Measurements from ENCODE around the gene TRA2A. TPM values are rescaled to one million over a fixed set of nuclear protein-coding genes. Genes with fewer than 3 reads are reported as not detected.

Gene TRA2A
- total and polyA plus RNA-seq, 2 donors (not counting 3 experiments of a cell fraction or from before 2014, with no cell fraction given): 55.1 to 112 TPM

DNA sequence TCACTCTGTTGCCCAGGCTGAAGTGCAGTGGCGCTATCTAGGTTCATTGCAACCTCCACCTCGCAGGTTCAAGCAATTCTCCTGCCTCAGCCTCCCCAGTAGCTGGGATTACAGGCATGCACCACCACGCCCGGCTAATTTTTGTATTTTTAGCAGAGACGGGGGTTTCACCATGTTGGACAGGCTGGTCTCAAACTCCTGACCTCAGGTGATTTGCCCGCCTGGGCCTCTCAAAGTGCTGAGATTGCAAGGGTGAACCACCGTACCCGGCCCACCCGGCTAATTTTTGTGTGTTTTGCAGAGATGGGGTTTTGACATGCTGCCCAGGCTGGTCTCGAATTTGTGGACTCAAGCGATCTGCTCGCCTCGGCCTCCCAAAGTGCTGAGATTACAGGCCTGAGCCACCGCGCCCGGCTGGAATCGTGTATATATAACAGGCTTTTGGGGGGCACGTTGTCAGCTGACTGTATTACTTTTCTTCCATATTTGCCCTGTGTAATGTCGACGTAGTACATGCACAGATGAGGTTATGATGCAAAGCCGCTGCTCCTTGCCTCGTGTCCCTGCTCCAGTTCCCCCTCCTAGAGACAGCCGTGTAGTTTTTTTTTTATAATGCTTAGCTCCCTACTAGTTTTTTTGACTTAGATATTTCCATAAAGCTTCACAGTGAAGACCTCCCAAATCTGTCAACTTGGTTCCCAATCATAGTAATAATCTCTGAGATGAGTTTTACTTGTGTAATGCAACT is 883 bp upstream of the TRA2A start:
- Histone ChIP-seq H3K27me3 (ENCODE audit: control insufficient read depth in 2 of 2, insufficient read depth in 2 of 2, low read length in 2 of 2) (no peaks in the 10 kb centered on the region), H3K4me3 (replicated peaks in 1 of 3; ENCODE audit: insufficient read depth in 1 of 3, low read depth in 1 of 3, low read length in 3 of 3) (no peak overlapping the region), H3K9ac (replicated peaks; ENCODE audit: extremely low read depth, insufficient read depth, low read length) (peak overlapping the region; percentile 100), H3K79me2 (ENCODE audit: control insufficient read depth, insufficient read depth, low read length) (peaks cover 41% of the 10 kb centered on the region), H4K20me1 (replicated peaks; ENCODE audit: control insufficient read depth, extremely low read depth, insufficient read depth, low read length) (peaks cover 15% of the 10 kb centered on the region), H2AFZ (ENCODE audit: low read depth, low read length) (peak overlapping the region; percentile 93), H3K27ac (ENCODE audit: insufficient read depth, low read depth, low read length) (no peak overlapping the region), H3K9me1 (replicated peaks; ENCODE audit: control insufficient read depth, extremely low read depth, insufficient read depth, low read length) (no peaks in the 10 kb centered on the region), H3K36me3 (ENCODE audit: control insufficient read depth in 2 of 2, extremely low read depth in 1 of 2, insufficient read depth in 2 of 2, low read length in 2 of 2) (no peaks in the 10 kb centered on the region), H3K9me3 (replicated peaks; ENCODE audit: control insufficient read depth, insufficient read depth, low read length) (no peaks in the 10 kb centered on the region), H3K4me1 (ENCODE audit: control insufficient read depth, extremely low read depth, insufficient read depth, low read length) (peaks cover 24% of the 10 kb centered on the region), H3K4me2 (ENCODE audit: insufficient read depth, low read length) (no peak overlapping the region)
- dilution Hi-C loops (cut with MboI; ENCODE audit: extremely low pct_ligation_motif_present, low sequenced_read_pairs) (no loop called here), intact Hi-C loops (cut with micrococcal nuclease) (loop anchor here (1.0 to 5.0 kb wide), 2 partner anchors 100 to 259 kb away; no protein-coding TSS in a partner anchor)
- no TSS peak for BruUV-seq (replicated peaks)
- DNase-seq (ENCODE audit: low read depth, low spot score) (no peak), FAIRE-seq (no peak)
- TF ChIP-seq FOS (IDR thresholded peaks at IDR 0.05; ENCODE audit: borderline replicate concordance, insufficient read depth, low read length): no peak
- POLR2A ChIA-PET: interaction anchor here (0.6 kb wide), 1 partner anchor 682 kb away, joined by 5 read pairs; no protein-coding TSS in a partner anchor
- CTCF ChIA-PET: interaction anchor here (1.0 to 1.4 kb wide), 3 partner anchors 12 to 260 kb away, joined by 3 to 6 read pairs (median 3); no protein-coding TSS in a partner anchor

DNA sequence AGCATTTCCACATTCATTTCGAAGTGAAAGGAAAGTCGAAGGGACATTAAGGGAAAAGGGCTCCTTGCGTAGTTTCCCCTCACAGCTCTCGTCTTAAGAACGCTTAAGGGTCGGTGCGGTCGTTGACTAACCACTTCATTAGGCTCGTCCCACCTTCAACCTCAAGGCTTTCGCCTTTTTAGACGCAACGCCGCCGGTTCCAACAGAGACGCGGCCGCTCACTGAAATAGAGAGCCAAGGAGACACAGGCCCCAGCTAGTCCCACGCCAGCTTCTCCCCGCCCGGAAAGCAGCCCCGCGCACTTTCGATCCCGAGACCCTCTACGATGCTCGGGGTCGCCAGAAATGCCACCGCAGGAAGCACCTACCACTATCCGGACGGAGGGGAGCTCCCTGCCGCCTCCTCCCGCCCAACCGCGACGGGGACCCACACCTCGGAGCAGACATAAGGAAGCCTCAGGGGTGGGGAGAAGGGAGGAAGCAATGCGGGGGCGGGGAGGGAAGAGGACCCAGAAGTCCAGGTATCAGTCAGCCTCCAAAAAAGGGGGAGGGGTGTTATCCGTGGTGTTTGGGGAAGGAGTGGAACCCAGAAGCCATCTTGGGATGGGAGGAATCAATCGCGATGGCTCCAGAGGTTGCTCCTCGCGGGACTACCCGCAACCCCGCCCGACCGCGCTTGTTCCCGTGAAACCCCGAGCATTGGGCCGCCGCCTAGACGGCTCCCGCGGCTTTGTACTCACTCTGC is 559 bp downstream of the TRA2A start:
- no peak for TF ChIP-seq MYC (IDR thresholded peaks at IDR 0.05; ENCODE audit: low read depth, low read length)
- TF ChIP-seq, protein P1, sequence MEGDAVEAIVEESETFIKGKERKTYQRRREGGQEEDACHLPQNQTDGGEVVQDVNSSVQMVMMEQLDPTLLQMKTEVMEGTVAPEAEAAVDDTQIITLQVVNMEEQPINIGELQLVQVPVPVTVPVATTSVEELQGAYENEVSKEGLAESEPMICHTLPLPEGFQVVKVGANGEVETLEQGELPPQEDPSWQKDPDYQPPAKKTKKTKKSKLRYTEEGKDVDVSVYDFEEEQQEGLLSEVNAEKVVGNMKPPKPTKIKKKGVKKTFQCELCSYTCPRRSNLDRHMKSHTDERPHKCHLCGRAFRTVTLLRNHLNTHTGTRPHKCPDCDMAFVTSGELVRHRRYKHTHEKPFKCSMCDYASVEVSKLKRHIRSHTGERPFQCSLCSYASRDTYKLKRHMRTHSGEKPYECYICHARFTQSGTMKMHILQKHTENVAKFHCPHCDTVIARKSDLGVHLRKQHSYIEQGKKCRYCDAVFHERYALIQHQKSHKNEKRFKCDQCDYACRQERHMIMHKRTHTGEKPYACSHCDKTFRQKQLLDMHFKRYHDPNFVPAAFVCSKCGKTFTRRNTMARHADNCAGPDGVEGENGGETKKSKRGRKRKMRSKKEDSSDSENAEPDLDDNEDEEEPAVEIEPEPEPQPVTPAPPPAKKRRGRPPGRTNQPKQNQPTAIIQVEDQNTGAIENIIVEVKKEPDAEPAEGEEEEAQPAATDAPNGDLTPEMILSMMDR (IDR thresholded peaks at IDR 0.05; ENCODE audit: extremely low read depth in 1 of 2, insufficient read depth in 1 of 2, low read depth in 1 of 2, low read length in 2 of 2): peak in 1 of 2 donors; percentile 9
- Histone ChIP-seq H3K27ac (ENCODE audit: insufficient read depth, low read depth, low read length) (peak overlapping the region; percentile 100), H2AFZ (ENCODE audit: low read depth, low read length) (peak overlapping the region; percentile 63), H3K4me2 (ENCODE audit: insufficient read depth, low read length) (peak overlapping the region; percentile 96), H3K36me3 (ENCODE audit: control insufficient read depth in 2 of 2, extremely low read depth in 1 of 2, insufficient read depth in 2 of 2, low read length in 2 of 2) (no peaks in the 10 kb centered on the region), H3K4me1 (ENCODE audit: control insufficient read depth, extremely low read depth, insufficient read depth, low read length) (peaks cover 37% of the 10 kb centered on the region), H3K9me3 (replicated peaks; ENCODE audit: control insufficient read depth, insufficient read depth, low read length) (no peaks in the 10 kb centered on the region), H4K20me1 (replicated peaks; ENCODE audit: control insufficient read depth, extremely low read depth, insufficient read depth, low read length) (peaks cover 26% of the 10 kb centered on the region), H3K4me3 (replicated peaks in 1 of 3; ENCODE audit: insufficient read depth in 1 of 3, low read depth in 1 of 3, low read length in 3 of 3) (peak overlapping the region; percentile 83 to 99 (median 88)), H3K27me3 (ENCODE audit: control insufficient read depth in 2 of 2, insufficient read depth in 2 of 2, low read length in 2 of 2) (no peaks in the 10 kb centered on the region), H3K9ac (replicated peaks; ENCODE audit: extremely low read depth, insufficient read depth, low read length) (peak overlapping the region; percentile 100), H3K9me1 (replicated peaks; ENCODE audit: control insufficient read depth, extremely low read depth, insufficient read depth, low read length) (no peaks in the 10 kb centered on the region), H3K79me2 (ENCODE audit: control insufficient read depth, insufficient read depth, low read length) (peaks cover 56% of the 10 kb centered on the region)
- ChIA-PET POLR2A (interaction anchor here (0.6 kb wide), 1 partner anchor 1175 kb away, joined by 4 read pairs; no protein-coding TSS in a partner anchor), CTCF (interaction anchor here (1.3 to 3.3 kb wide), 5 partner anchors 9 to 258 kb away, joined by 4 to 16 read pairs (median 5); no protein-coding TSS in a partner anchor)
- DNase-seq (ENCODE audit: low read depth, low spot score) (peak; percentile 54), FAIRE-seq (peak; percentile 24)
- intact Hi-C loops (cut with micrococcal nuclease) (loop anchor here (1.0 to 5.0 kb wide), 2 partner anchors 61 to 99 kb away; partner anchors contain the start of gene IGF2BP3), dilution Hi-C loops (cut with MboI; ENCODE audit: extremely low pct_ligation_motif_present, low sequenced_read_pairs) (no loop called here)
- BruUV-seq (replicated peaks): TSS peak; percentile 46
